Endothelial cell of hepatic sinusoid (primary cell): ENCODE data around the gene NEURL3.
"Not testable (repeated sequence)": the region's sequence is repeated elsewhere in the genome, so short reads cannot be mapped to it uniquely, and the experiment has no call there.

Experiments
- in situ Hi-C: cut with HindIII; loops from 2 replicates; pipeline ENCODE4 v1.10.0; 2017; ENCODE audit warnings: low sequenced_read_pairs

The NEURL3 gene

GRCh38 chr2:96509114-96509846, 4.1 kb upstream of the NEURL3 start:
- in situ Hi-C loops: no loop called here

DNA sequence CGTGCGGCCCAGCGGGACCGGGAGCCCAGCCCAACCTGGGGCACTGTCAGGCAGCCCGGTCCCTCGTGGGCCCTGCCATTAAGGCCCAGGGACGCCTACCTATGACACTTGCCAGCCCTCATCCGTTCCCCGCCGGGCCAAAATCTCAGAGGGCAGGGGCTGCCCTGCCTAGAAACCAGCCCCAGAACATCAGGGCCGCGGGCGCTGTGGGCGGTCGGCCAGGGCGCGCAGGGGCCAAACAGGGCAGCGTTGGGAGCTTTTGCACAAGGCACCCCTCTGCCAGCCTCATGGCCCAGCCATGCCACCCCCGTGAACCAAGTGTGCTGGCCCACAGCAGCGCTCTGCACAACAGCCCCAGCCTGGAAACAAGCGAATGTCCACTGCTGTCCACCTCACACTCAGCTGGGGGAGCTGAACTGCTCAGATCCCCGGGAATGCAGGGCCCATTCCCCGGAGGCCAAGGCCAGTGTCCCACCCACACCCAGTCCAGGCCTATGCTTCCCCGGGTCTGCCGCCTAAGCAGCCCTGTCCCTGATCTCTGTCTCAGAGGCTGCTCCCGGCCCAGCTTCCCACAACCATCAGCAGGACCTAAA, 3.5 kb upstream of the NEURL3 start:
- in situ Hi-C loops: no loop called here

- in situ Hi-C loops: no loop called here
Measured at GRCh38 chr2:96507957-96508520, 2.9 kb upstream of the NEURL3 start.

- in situ Hi-C loops: no loop called here
Measured at GRCh38 chr2:96506907-96507240, 1.7 kb upstream of the NEURL3 start.

GRCh38 chr2:96506016-96506906, 1.1 kb upstream of the NEURL3 start:
- in situ Hi-C loops: no loop called here

- in situ Hi-C loops: no loop called here
Measured at GRCh38 chr2:96503637-96504243, 1.4 kb downstream of the NEURL3 start.

GRCh38 chr2:96502891-96503636, 2.1 kb downstream of the NEURL3 start:
- in situ Hi-C loops: no loop called here

- in situ Hi-C loops: no loop called here
Measured at GRCh38 chr2:96501886-96502810, 3.0 kb downstream of the NEURL3 start.

GRCh38 chr2:96501471-96501874, 3.7 kb downstream of the NEURL3 start:
- in situ Hi-C loops: no loop called here

- in situ Hi-C loops: no loop called here
Measured at GRCh38 chr2:96500385-96501066, 4.6 kb downstream of the NEURL3 start.

DNA sequence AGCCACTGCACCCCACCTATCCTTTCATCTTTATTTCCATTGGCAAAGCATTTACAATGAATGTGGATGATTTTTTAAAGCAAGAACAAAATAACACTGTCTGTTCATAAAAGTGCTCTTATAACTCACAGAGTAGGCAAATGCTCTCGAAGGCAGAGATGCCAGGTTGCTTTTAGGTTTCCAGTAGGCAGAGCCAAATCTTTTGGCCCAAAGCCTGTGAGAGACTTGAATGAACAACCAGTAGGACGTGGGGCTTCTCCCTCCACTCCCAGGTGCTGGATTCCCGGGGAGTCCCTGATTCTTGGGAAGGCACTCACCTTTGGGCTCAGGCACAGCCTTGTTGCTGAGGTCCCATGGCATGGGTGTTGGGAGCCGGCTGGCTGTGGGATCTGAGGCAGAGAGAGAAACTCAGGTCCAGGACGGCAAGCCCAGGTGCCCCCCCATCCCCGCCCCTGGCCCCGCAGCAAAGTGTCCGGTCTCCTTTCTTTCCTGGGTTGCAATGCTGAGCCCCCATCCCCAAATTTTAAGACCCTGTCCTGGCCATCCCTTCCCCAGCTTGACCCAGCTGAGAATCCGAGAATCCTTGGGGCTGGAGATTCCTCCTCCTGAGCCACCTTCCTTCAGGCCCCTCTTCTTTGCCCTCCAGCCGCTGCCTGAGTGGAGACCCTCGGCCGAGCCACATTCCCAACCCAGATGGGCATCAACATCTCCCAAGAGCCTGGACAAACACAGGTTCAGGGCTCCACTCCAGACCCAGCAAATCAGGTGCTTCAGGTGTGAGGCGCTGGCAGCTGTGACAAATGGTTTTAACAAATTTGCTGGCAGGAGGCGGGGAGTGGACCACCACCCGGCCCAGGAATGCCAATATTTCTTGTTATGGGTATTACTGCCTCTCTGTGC, 5.8 kb downstream of the NEURL3 start:
- in situ Hi-C loops: no loop called here

GRCh38 chr2:96498611-96499010, 6.5 kb downstream of the NEURL3 start:
- in situ Hi-C loops: not testable (repeated sequence)

GRCh38 chr2:96498021-96498431, 7.1 kb downstream of the NEURL3 start:
- in situ Hi-C loops: no loop called here

- in situ Hi-C loops: no loop called here
Measured at GRCh38 chr2:96495982-96496629, 9.1 kb downstream of the NEURL3 start.

- in situ Hi-C loops: no loop called here
Measured at GRCh38 chr2:96494188-96494587, 11.0 kb downstream of the NEURL3 start.

GRCh38 chr2:96493072-96493471, 12.1 kb downstream of the NEURL3 start:
- in situ Hi-C loops: no loop called here

GRCh38 chr2:96491860-96492497, 13.2 kb downstream of the NEURL3 start:
- in situ Hi-C loops: no loop called here
